ENCODE data around the gene KHDC4.
A peak's percentile ranks its signal among the peaks of the same experiment; 100 is the strongest.
"Not testable (repeated sequence)": the region's sequence is repeated elsewhere in the genome, so short reads cannot be mapped to it uniquely, and the experiment has no call there.

Gene KHDC4

GRCh38 chr1:155940482-155940992, 6.3 kb upstream of the KHDC4 start:
- DNase-seq: peak; percentile 56

GRCh38 chr1:155938220-155938627, 4.0 kb upstream of the KHDC4 start:
- DNase-seq: peak; percentile 70

GRCh38 chr1:155934936-155935590, 850 bp upstream of the KHDC4 start:
- DNase-seq: peak; percentile 29

- peak; percentile 17 for DNase-seq
Observed at GRCh38 chr1:155933591-155934096, 569 bp downstream of the KHDC4 start.

- DNase-seq: no peak
Observed at GRCh38 chr1:155932487-155932886, 1.7 kb downstream of the KHDC4 start.

- no peak for DNase-seq
Observed at GRCh38 chr1:155932081-155932480, 2.1 kb downstream of the KHDC4 start.

GRCh38 chr1:155931332-155932038, 2.7 kb downstream of the KHDC4 start:
- no peak for DNase-seq

GRCh38 chr1:155930725-155931124, 3.5 kb downstream of the KHDC4 start:
- DNase-seq: not testable (repeated sequence)

GRCh38 chr1:155929057-155929456, 5.2 kb downstream of the KHDC4 start:
- DNase-seq: no peak

- DNase-seq: no peak
Observed at GRCh38 chr1:155925506-155925905, 8.7 kb downstream of the KHDC4 start.

GRCh38 chr1:155920717-155921116, 13.5 kb downstream of the KHDC4 start:
- DNase-seq: no peak

GRCh38 chr1:155919801-155920200, 14.4 kb downstream of the KHDC4 start:
- DNase-seq: no peak

GRCh38 chr1:155918660-155919059, 15.6 kb downstream of the KHDC4 start:
- DNase-seq: no peak

- no peak for DNase-seq
Observed at GRCh38 chr1:155913969-155914757, 20.1 kb downstream of the KHDC4 start.

GRCh38 chr1:155912056-155912536, 22.1 kb downstream of the KHDC4 start:
- DNase-seq: no peak

- DNase-seq: peak; percentile 75
Observed at GRCh38 chr1:155911156-155912055, 22.8 kb downstream of the KHDC4 start, which contains the start of gene RIT1. Gene RIT1 (minus strand): TSS chr1:155911349. CDS start chr1:155910761, 588 bp downstream.

- DNase-seq: no peak
Observed at GRCh38 chr1:155910621-155911121, 23.5 kb downstream of the KHDC4 start.

- peak; percentile 89 for DNase-seq
Observed at GRCh38 chr1:155909894-155910293, 24.3 kb downstream of the KHDC4 start.

- DNase-seq: no peak
Observed at GRCh38 chr1:155904261-155904660, 30.0 kb downstream of the KHDC4 start.

GRCh38 chr1:155900161-155900560, 34.1 kb downstream of the KHDC4 start:
- DNase-seq: no peak

- DNase-seq: no peak
Observed at GRCh38 chr1:155899683-155900082, 34.5 kb downstream of the KHDC4 start.

- DNase-seq: no peak
Observed at GRCh38 chr1:155898888-155899287, 35.3 kb downstream of the KHDC4 start.
